Measurements from ENCODE around the gene ZNF346.
"Not testable (repeated sequence)": the region's sequence is repeated elsewhere in the genome, so short reads cannot be mapped to it uniquely, and the experiment has no call there.

ZNF346 gene, protein sequence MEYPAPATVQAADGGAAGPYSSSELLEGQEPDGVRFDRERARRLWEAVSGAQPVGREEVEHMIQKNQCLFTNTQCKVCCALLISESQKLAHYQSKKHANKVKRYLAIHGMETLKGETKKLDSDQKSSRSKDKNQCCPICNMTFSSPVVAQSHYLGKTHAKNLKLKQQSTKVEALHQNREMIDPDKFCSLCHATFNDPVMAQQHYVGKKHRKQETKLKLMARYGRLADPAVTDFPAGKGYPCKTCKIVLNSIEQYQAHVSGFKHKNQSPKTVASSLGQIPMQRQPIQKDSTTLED

DNA sequence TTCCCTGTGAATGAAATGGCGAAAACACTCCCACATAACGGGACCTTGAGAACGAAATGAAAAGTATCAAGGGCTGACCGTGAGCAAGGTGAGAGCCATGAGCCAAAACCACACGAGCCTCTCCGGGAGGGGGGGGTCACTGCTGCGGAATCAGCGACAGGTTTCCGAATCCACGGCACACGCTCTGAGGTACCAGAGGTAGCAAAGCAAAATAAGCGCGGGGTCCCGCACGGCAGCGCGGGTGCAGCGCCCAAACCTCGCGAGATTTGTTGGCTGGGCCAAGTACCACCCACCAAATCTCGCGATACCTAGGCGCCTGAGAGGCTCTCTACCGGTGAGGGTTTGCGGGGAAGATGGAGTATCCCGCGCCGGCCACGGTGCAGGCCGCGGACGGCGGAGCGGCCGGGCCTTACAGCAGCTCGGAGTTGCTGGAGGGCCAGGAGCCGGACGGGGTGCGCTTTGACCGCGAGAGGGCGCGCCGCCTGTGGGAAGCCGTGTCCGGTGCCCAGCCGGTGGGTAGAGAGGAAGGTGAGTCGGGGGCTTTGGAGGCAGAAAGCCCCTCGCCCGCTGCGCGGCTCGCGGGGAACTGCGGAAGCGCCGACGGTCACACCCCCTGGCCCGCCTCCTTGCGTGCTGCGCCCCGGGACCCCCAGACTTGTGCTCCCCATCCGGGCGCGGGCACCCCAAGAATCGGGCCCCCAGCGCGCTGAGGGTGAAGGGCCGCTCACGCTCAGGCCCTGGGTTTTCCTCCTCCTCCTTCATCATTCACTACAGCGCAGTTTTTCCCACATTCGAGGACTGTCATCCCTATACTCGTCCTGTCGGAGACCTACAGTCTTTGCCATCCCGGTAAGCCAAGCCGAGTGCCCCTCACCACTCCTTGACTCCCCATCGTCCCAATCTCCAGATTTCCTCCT, at the start of gene ZNF346:
TSS of gene ZNF346 (plus strand) at position 311 of the 917 bp plus-strand sequence. CDS start at position 354, 43 bp downstream.
- DNase-seq: peak; percentile 92

DNA sequence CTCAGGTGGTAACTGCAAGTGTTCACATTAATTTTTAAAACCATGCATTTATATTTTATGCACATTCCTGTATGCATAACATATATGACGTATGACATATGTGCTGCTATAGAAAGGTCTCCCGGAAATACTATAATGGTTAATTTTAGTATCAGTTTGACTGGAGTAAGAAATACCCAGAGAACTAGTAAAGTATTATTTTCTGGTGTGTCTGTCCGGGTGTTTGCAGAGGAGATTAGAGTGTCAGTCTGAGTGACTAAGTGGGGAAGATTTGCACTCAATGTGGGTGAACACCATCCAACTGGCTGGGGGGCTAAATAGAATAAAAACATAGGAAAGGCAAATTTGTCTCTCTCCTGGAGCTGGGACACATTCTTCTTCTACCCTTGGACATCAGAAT, 42.8 kb upstream of the ZNF346 start:
- DNase-seq: no peak

DNA sequence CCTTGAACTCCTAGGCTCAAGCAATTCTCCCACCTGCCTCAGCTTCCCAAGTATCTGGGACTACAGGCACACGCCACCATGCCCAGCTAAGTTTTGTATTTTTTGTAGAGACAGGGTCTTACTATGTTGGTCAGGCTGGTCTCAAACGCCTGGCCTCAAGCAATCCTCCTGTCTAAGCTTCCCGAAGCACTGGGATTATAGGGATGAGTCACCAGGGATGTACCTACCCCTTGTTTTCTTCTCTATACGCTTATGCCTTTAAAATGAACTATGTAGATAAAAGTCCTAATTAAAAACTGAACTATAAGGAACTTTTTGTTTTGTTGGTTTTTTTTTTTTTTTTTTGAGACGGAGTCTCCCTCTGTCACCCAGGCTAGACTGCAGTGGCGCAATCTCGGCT, 41.7 kb upstream of the ZNF346 start:
- DNase-seq: no peak

DNA sequence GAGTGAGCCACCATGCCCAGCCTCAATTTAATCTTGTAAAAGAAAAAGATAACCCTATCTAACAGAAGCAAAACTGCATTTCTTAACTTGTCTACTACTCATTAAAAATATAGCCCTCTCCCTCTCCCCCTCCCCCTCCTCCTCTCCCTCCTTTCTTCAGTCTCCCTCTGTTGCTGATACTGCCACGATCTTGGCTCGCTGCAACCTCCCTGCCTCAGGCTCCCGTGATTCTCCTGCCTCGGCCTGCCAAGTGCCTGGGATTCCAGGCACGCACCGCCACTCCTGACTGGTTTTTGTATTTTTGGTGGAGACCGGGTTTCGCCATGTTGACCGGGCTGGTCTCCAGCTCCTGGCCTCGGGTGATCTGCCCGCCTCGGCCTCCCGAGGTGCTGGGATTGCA, 39.4 kb upstream of the ZNF346 start:
- not testable (repeated sequence) for DNase-seq

DNA sequence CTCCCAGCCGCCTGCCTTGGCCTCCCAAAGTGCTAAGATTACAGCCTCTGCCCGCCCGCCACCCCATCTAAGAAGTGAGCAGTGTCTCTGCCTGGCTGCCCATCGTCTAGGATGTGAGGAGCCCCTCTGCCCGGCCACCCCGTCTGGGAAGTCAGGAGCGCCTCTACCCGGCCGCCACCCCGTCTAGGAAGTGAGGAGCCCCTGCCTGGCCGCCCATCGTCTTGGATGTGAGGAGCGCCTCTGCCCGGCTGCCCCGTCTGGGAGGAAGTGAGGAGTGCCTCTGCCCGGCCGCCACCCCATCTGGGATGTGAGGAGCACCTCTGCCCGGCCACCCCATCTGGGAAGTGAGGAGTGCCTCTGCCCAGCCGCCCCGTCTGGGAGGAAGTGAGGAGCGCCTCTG, 38.9 kb upstream of the ZNF346 start:
- DNase-seq: not testable (repeated sequence)

DNA sequence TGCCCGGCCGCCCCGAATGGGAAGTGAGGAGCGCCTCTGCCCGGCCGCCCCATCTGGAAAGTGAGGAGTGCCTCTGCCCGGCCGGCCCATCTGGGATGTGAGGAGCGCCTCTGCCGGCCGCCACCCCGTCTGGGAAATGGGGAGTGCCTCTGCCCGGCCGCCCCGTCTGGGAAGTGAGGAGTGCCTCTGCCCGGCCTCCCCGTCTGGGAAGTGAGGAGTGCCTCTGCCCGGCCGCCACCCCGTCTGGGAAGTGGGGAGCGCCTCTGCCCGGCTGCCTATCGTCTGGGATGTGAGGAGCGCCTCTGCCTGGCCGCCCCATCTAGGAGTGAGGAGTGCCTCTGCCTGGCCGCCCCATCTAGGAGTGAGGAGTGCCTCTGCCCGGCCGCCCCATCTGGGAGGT, 38.3 kb upstream of the ZNF346 start:
- DNase-seq: not testable (repeated sequence)

DNA sequence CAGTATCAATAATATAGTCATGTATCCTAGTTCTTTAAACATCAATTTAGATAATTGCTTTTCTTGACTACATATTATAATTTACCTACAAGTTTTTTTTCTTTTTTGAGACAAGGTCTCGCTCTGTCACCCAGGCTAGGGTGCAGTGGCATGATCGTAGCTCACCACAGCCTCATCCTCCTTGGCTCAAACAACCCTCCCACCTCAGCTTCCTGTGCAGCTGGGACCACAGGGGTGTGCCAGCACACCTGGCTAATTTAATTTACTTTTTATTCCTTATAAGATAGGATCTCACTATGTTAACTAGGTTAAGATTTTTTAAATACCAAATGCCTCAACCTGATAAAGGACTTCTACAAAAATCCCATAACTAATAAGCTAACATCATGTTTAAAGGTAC, 37.0 kb upstream of the ZNF346 start:
- peak; percentile 15 for DNase-seq

DNA sequence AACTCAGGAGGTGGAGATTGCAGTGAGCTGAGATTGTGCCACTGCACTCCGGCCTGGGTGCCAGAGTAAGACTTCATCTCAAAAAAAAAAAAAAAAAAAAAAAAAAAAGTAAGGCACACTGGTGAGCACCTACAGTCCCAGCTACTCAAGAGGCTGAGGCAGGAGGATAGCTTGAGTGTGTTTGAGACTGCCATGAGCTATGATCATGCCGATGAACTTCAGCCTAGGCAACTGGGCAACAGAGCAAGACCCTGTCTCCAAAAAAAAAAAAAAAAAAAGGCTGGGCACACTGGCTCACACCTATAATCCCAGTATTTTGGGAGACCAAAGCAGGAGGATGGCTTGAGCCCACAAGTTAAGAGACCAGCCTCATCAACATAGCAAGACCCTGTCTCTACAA, 36.2 kb upstream of the ZNF346 start:
- no peak for DNase-seq

DNA sequence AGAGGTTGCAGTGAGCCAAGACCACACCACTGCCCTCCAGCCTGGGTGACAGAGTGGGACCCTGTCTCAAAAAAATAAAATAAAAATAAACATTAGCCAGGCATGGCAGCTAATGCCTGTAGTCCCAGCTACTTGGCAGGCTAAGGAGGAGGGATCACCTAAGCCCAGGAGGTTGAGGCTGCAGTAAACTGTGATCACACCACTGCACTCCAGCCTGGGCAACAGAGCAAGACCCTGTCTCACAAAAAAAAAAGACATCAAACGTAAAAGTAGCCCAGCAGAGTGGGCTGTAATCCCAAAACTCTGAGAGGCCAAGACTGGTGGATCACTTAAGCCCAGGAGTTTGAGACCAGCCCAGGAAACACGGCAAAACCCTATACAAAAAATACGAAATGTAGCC, 34.9 kb upstream of the ZNF346 start:
- no peak for DNase-seq

DNA sequence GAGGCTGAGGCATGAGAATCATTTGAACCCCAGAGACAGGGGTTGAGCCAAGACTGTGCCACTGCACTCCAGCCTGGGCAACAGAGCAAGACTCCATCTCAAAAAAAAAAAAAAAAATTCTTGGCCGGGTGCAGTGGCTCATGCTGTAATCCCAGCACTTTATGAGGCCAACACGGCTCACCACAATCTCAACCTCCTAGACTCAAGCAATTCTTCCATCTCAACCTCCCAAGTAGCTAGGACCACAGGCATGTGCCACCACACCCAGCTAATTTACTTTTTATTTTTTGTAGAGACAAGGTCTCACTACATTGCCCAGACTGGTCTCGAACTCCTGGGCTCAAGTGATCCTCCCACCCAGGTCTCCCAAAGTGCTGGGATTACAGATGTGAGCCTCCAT, 29.4 kb upstream of the ZNF346 start:
- DNase-seq: not testable (repeated sequence)

DNA sequence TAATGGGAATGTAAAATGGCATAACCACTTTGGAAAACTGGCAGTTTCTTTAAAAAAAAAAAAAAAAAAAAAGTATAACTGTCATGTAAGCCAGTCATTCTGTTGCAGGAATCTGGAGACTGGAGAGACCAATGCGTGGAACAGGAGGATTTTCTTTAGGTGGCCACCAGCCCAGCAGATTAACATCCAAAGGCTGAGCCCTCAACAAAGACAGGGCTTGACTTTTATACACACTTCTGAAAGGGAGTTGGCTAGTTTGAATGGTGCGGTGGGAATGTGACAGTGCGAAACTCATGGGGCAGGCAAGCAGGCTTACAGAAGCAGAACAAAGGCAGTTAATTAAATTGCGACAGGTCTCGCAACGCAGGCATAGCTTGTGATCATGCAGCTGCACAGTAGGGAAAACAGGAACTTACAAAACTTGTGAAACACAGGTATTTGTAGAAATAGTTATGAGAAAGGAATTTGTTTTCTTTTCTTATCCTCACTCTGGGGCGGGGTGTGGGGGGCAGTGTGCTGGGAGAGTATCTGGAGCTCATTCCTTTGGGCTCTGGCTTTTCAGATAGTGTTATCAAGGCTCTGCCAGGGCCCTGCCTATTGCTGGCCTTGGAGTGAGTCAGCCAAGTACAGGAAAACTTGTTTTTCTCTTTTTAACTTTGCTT, 27.9 kb upstream of the ZNF346 start:
- no peak for DNase-seq

DNA sequence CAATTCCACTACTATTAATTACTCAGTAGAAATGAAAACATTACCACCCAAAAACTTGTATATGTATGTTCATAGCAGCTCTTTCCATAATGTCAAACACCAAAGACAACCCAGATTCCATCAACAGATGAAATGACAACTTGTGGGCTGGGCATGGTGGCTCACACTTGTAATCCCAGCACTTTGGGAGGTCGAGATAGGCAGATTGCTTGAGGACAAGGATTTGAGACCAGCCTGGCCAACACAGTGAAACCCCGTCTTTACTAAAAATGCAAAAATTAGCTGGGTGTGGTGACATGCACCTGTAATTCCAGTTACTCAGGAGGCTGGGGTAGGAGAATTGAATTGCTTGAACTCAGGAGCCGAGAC, 27.4 kb upstream of the ZNF346 start:
- DNase-seq: no peak

DNA sequence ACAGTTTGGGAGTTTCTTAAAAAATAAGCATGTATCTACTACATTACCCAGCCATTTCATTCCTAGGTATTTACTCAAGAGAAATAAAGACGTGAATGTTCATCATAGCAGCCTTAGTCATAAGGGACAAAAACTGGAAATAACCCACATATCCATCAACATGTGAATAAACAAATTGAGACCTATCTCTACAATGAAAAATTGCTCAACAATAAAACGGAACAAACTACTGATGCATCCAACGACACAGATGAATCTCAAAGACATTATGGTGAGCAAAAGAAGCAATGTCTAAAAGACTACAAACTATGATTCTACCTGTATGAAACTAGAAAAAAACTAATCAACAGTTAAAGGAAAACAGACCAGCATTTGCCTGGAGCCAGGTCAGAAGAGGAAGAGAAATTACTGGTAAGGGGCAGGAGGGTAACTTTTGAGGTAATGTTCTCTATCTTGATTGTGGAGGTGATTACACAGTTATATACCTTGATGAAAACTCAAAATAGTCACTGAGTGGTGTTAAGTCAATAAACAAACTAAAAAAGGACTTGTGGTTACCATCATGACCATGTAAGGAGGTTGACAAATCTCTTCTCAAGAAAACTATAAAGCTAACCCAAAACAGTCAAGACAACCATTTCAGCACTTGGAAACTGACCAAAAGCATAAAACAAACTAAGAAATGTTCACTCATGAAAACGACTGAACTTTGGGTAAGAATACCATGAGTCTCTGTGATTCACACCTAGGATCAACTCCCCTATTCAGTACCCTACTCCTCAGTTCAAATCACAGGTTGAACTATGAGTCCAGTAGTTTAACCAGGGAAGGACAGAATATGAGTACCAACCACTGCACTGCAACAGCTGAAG, 26.4 kb upstream of the ZNF346 start:
- no peak for DNase-seq

DNA sequence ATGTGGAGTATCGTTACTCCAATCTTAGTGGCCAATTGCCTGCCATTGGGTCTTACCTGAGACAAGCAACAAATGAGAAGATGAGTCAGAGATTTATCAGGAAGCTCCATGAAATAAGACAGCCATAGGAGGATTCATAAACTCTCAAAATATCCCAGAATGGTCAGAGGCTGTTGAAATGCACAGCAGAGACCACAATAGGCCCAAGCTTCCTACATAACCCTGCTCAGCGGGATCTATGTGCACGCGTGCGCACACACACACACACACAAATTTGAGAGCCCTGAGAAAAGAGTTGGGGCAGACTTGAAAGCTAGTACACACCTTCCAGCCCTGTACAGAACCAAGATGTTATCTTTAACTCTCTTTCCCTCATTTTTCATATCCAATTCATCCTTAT, 25.7 kb upstream of the ZNF346 start:
- no peak for DNase-seq

DNA sequence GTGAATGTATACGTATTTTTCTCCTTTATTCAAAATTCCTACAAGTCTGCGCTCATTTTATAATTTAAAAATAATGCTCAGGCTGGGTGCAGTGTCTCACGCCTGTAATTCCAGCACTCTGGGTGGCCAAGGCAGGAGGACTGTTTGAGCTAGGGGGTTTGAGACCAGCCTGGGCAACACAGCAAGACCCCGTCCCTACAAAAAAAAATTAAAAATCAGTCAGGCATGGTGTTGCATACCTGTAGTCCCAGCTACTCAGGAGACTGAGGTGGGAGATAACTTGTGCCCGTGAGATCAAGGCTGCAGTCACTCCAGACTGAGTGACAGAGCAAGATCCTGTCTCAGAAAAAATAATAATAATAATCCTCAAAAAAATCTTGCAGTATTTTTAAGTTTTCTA, 23.7 kb upstream of the ZNF346 start:
- DNase-seq: no peak

DNA sequence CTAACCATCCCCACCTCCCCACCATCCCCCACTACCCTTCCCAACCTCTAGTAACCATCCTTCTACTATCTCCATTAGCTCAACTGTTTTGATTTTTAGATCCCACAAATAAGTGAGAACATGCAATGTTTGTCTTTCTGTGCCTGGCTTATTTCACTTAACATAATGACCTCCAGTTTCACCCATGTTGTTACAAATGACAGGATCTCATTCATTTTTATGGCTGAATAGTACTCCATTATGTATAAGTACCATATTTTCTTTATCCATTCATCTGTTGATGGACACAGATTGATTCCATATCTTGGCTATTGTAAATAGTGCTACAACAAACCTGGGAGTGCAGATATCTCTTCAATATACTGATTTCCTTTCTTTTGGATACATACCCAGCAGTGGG, 23.0 kb upstream of the ZNF346 start:
- not testable (repeated sequence) for DNase-seq

DNA sequence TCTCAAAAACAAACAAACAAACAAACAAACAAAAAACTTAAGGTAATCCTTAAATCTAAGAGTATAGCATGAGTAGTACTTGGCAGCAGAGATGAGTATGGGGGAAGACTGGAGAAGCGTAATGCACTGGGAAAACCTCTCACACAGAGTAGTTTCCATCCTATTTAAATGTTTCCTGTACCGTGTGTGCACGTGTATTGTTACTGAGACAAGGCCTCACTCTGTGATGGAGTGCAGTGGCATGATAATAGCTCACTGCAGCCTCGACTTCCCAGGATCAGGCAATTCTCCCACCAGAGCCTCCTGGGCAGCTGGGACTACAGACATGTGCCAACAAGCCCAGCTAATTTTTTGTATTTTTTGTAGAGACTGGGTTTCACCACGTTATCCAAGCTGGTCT, 18.8 kb upstream of the ZNF346 start:
- DNase-seq: no peak

DNA sequence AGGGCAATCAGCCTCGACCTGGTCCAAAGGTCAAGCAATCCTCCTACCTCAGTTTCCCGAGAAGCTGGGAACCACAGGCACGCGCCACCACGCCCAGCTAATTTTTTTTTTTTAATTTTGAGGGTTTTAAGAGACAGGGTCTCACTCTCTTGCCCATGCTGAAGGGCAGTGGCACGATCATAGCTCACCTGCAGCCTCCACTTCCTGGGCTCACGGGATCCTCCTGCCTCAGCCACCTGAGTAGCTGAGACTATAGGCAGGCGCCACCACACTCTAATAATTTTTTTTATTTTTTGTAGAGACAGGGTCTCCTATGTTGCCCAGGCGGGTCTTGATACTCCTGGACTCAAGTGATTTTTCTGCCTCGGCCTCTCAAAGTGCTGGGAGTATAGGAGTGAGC, 17.5 kb upstream of the ZNF346 start:
- no peak for DNase-seq

DNA sequence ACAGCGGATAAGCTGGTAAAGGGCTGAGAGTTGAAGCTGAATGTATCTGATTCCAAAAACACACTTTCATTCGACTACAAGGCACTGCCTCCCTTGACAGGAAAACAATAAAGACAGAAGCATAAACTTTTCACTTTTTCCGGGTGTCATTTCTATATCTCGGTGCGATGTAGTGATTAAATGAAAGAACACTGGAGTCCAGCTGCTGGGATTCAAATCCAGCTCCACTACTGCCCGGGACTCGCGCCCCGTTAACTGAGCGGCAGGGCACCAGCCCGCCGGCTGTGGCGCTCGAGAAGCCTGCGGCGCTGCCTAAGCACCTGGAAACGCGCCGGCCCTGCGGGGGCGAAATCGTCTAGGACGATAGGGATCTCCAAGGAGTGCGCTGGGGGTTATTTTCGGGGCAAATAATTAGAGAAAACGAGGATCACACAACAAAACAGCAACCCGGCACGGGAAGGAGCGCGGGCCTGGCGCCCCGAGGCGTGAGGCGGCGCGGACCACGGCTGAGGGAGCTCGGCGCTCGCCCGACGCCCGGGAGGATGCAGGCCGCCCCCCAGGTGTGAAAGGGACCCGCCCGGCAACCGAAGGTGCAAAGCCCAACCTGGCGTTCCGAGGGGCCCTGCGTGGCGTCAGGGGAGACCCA, 16.8 kb upstream of the ZNF346 start:
- peak; percentile 65 for DNase-seq

DNA sequence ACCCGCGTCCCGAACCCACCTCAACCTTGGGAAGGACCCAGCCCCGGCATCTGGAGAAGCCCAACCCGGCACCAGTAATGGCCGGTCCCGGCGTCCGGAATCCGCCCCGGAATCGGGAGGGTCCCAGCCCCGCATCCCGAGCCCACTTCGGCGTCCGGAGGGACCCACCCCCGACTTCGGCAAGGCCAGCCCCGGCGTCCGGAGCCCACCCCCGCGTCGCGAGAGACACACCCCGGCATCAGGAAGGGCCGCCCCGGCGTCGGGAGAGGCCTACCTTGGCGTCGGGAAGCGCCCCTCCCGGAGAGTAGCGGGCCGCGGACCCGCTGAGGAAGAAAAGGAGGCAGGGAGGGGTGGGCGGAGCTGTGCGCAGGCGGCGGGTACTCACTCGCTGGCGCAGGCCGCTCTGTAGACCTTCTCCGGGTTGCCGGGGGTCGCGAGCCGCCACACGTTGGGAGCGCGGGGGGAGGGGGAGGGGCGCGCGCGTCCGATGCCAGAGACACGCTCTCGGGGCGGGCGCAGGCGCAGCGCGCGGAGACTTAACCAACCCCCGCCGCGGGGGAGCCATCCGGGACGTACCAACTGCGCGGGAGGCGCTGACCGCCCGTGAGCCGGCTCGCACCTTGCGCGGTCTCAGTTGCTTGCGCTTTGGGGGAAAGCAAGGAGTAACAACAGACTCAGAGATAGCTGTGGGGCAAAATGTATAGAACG, 16.1 kb upstream of the ZNF346 start, which contains the start of gene UIMC1:
TSS of gene UIMC1 (minus strand) at position 515 of the 708 bp plus-strand sequence. CDS start 24,164 bp downstream, outside the sequence.
- DNase-seq: peak; percentile 90

DNA sequence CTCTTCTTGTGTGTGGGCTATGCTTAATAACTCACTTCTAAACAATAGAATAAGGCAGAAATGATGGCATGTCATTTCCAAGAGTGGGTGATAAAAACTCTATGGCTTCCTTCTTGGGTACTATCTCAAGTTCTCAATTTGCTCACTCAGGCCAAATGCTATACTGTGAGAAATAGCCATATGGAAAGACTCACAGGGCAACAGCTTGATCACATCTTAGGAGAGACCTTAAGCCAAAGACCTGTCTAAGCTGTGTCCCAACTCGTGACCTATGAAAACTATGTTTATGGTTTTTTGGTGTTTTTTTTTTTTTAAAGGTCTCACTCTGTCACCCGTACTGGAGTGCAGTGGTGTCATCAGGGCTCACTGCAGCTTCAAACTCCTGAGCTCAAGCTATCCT, 13.8 kb upstream of the ZNF346 start:
- no peak for DNase-seq

Data from activated CD4-positive, alpha-beta T cell treated with anti-CD3 and anti-CD28 coated beads, Interleukin-2, amount 50 U/mL, for 1 hour (primary cell).